Colon (tissue), 2 donors: Measurements from ENCODE around the gene VSIR.

ENCODE experiments used
- FAIRE-seq: peaks from 2 replicates; lab custom pipeline; 2012; peaks lifted over from hg19 to GRCh38; lab: Jason Lieb, UNC
- donor health status: control.
- donor health status: control.

Gene VSIR

GRCh38 chr10:71773221-71773971, at the start of gene VSIR:
Gene VSIR (minus strand): TSS chr10:71773520. CDS start chr10:71773439, 81 bp downstream.
- FAIRE-seq, result no peak

GRCh38 chr10:71821909-71822763, 48.8 kb upstream of the VSIR start:
- FAIRE-seq, result no peak

GRCh38 chr10:71820966-71821365, 47.6 kb upstream of the VSIR start:
- no peak for FAIRE-seq

- FAIRE-seq, result no peak
Measured at GRCh38 chr10:71819985-71820384, 46.7 kb upstream of the VSIR start.

- no peak for FAIRE-seq
Measured at GRCh38 chr10:71819441-71819861, 46.1 kb upstream of the VSIR start.

- no peak for FAIRE-seq
Measured at GRCh38 chr10:71818674-71819260, 45.4 kb upstream of the VSIR start.

- no peak for FAIRE-seq
Measured at GRCh38 chr10:71817831-71818655, 44.7 kb upstream of the VSIR start.

GRCh38 chr10:71816936-71817618, 43.8 kb upstream of the VSIR start:
- no peak for FAIRE-seq

- FAIRE-seq, result no peak
Measured at GRCh38 chr10:71816421-71816851, 43.1 kb upstream of the VSIR start.

- no peak for FAIRE-seq
Measured at GRCh38 chr10:71815515-71816130, 42.3 kb upstream of the VSIR start.

GRCh38 chr10:71814922-71815411, 41.6 kb upstream of the VSIR start:
- no peak for FAIRE-seq

- no peak for FAIRE-seq
Measured at GRCh38 chr10:71812913-71813590, 39.7 kb upstream of the VSIR start.

GRCh38 chr10:71812016-71812912, 38.9 kb upstream of the VSIR start:
- no peak for FAIRE-seq

GRCh38 chr10:71811351-71811750, 38.0 kb upstream of the VSIR start:
- FAIRE-seq, result no peak

GRCh38 chr10:71810048-71810750, 36.9 kb upstream of the VSIR start:
- no peak for FAIRE-seq

- no peak for FAIRE-seq
Measured at GRCh38 chr10:71809628-71810027, 36.3 kb upstream of the VSIR start.

GRCh38 chr10:71807557-71808510, 34.5 kb upstream of the VSIR start:
- FAIRE-seq, result no peak
